Myocyte (in vitro differentiated cells): ENCODE data around the gene IL1RAPL2. TPM values are rescaled to one million over a fixed set of nuclear protein-coding genes. Genes with fewer than 3 reads are reported as not detected.

ENCODE experiments used
- DNase-seq: peaks from one replicate; pipeline ENCODE4 v3.0.0-alpha.2; 2012; ENCODE audit warnings: low read depth
- total RNA-seq: library from RNA; depleted of rRNA; stranded (reverse); fragments of >200 nt; gene quantifications from 2 replicates; pipeline ENCODE4 v1.2.3, GENCODE V29; 2014

IL1RAPL2 gene
- total RNA-seq, 1 donor from 2014 or later: 0.03 TPM

- no peak for DNase-seq
Measured at GRCh38 chrX:105696870-105697269, 1130.9 kb downstream of the IL1RAPL2 start.

- peak; percentile 24 for DNase-seq
Measured at GRCh38 chrX:105697984-105698781, 1132.2 kb downstream of the IL1RAPL2 start.

DNA sequence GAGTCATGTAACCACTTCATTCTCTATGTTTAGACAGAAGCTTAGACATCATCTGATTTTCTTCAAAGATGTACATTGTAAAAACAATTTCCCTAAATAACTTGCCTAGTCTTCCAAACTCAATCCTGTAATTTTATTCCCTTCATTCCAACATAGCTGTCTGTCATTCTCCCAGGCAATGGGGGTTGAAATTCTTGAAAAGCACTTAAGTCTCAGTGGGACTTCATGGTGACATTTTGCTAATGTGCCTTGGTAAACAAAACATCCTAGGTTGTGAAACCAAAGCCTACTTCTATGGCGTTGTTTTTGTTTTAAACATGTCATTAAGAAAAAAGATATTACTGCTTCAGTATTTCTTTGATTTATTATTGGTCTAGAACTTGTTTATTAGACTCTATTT, 1134.3 kb downstream of the IL1RAPL2 start:
- no peak for DNase-seq

DNA sequence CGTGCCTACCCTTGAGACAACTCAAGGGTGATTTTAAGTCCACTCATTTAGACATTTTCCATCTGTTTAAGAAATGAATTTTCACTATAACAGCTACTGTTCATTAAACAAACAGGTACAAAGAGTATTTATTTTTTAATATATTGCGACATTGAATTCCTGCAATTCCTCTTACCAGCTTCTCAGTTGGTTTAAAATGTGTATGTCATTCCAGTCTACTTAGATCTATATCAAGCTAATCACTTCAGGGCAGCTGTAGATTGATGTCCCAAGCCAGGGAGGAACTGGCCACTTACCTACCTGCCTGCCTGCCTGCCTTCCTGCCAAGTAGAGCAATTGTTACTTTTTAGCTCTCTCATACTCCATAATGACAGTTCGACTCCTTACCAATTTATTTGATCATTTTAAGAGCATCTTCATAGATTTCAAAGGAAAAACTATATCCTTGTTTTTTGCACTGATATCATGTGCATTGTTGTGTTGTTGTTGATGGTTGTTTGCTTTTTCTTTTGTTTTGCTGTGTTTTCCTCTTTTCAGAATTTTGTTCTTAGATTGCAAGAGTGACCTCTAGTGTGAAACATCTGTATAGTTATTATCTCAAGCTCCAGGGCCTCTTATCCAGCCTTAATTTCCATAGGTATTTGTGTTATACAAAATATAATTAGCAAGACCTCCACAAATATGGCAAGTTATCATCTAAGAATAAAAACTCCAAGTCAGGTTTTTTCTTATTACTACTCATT, 1135.5 kb downstream of the IL1RAPL2 start:
- DNase-seq: peak; percentile 27

GRCh38 chrX:105703876-105704275, 1137.9 kb downstream of the IL1RAPL2 start:
- DNase-seq: no peak

GRCh38 chrX:105706041-105706440, 1140.0 kb downstream of the IL1RAPL2 start:
- no peak for DNase-seq

DNA sequence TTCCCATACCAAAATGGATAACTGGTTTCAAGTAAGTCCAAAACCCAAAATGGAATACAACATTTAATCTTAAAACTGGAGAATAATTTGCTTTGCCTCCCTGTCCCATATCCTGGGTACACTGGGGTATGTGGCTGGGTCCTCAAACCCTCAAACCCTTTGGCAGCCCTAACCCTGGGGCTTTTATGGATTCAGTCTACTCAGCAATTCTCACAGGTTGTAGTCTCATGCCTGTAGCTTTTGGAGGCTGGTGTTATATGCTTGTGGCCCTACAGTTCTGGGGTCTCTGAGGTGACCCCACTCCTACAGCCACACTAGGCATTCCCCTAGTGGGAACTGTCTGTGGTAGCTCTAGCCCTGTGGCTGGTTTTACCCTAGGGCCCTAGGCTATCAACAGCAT, 1145.8 kb downstream of the IL1RAPL2 start:
- DNase-seq: no peak

DNA sequence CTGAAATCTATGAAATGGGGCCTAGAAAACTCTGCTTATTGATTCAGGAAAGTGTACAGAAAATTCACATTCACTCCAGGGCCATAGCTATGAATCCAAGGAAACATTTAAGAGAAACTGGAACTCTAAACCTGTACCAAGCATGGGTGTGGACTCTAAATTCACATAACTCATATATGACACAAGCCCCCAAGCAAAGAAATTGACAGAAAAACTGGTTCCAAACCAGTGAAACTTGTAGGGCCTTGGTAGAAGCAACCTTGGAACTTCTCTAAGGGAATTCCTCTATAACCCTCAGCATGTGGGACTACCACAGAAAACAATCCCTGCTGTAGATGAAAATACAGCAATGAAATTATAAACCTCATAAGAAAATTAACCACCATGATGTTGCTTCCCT, 1149.7 kb downstream of the IL1RAPL2 start:
- DNase-seq: no peak

GRCh38 chrX:105723966-105724735, 1158.2 kb downstream of the IL1RAPL2 start:
- peak; percentile 34 for DNase-seq

DNA sequence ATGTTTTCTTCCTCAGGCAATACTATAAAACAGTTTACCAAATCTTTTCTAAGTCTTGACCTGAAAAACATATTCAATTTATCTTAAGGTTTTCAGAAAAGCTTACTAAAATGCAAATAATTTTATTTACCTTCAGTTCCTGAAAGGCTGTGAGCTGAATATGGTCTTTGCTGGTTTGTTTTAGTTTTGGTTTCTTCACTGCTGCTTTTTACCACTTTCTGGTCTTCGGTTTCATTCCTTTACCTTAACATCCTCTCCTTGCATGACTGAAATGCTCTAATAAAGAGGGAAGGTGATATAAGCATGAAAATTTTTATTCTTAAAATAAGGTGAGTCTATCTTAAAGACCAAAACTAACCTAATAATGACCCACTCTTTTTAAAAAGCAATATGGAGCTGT, 1159.2 kb downstream of the IL1RAPL2 start:
- DNase-seq: no peak

DNA sequence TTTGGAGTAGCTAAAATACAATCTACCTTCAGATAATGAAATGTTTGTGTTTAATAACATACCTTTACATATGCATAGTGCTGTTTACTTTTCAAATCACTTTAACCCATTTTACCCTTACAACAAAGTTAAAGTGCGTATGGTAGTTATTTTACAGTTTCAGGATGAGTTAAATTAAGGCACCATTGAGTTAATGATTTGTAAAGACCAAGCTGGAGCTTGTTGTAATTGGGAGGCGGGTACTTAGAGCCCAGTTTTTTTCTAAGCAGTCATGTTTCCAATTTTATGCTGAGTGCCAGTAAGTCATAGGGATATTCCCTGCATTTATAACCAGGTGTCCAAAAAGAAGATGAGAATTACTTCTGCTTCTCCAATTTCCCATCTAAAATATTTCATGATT, 1172.2 kb downstream of the IL1RAPL2 start:
- DNase-seq: no peak

- no peak for DNase-seq
Measured at GRCh38 chrX:105744291-105744690, 1178.3 kb downstream of the IL1RAPL2 start.

GRCh38 chrX:105744946-105745345, 1178.9 kb downstream of the IL1RAPL2 start:
- DNase-seq: no peak

DNA sequence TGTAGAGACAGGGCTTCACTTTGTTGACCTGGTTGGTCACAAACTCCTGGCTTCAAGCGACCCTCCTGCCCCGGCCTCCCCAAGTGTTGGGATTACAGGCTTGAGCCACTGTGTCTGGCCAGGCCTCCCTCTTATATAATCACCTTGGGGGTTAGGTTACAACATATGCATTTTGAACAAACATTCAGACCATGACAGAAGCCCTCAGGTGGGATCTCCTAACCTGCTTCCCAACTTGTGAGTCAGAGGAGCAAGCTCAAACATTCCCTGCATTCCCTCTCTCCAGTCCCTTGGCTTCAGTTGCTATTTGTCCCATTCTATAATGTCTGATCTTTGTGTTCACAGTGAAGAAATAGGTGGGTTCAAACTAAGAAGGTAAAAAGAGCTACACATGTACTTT, 1179.9 kb downstream of the IL1RAPL2 start:
- no peak for DNase-seq

GRCh38 chrX:105752338-105752956, 1186.4 kb downstream of the IL1RAPL2 start:
- DNase-seq: no peak

DNA sequence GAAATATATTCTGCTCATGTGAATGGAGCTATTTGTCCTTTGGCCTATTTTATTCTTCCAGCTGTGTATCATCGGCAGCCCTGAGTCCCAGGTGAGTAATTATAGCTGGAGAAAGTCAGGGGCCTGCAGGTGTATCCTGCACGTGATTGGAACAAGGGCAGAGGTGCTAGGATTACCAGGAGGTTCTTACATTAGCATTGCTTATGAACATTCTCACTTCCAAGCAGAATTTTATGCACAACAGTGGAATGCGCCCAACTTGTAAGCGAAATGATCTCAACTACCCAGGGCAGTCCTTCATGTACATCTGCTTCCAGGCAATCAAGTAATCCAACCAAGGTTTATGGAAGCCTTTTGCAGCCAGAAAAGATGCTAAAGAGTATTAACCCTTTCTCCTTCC, 1187.4 kb downstream of the IL1RAPL2 start:
- no peak for DNase-seq

DNA sequence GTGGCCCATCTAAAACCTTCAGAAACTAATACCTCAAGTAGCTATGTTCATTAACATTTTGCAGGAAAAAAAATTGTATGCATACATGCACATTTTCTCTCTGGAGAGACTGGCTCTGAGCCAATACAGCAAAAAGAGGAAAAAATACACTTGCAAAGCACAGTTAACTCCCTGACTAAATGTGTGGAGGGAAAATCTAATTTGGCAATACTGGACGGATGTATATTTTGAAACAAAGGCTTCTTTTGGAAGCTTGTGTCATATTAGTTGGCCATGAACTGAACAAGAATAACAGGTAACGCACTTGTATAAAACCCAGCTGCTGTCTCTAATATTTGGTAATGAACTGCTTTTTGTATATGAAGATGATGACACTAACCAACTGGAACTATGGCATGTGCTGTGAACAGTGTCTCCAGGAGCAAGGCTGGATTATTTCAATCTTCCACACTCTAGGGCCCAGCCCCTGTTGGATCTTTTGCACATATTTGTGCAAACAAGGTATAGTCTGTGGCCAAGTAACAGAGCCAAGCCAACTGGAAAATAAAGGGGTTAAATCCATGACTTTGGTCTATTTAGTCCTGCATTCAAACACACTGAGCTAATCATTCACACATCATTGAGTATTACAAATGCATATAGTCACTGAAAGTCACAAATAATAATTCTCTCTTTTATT, 1188.4 kb downstream of the IL1RAPL2 start:
- DNase-seq: no peak

- no peak for DNase-seq
Measured at GRCh38 chrX:105755109-105755508, 1189.1 kb downstream of the IL1RAPL2 start.

DNA sequence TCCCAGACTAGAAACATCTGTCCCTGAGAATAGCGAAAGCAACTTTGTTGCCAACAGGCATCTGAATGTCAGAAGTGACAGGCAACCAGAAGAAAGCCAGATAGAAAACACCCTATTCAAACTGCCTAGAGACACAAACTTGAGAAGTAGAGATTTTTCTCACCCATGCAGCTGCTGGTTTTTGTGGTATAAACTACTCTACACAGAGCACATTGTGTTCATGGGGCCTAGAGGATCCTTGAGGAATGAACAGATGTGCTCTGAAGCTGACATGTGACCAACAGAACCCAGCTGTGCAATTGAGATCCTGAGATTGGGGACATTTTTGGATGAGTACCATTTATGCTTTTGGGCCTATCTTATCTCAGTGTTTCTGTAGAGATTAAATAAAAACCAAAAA, 1192.8 kb downstream of the IL1RAPL2 start:
- peak; percentile 24 for DNase-seq

- no peak for DNase-seq
Measured at GRCh38 chrX:105759598-105759997, 1193.6 kb downstream of the IL1RAPL2 start.

- DNase-seq: peak; percentile 17
Measured at GRCh38 chrX:105765691-105766090, 1199.7 kb downstream of the IL1RAPL2 start.
